ENCODE data around the gene MMP20.

MMP20 gene

DNA sequence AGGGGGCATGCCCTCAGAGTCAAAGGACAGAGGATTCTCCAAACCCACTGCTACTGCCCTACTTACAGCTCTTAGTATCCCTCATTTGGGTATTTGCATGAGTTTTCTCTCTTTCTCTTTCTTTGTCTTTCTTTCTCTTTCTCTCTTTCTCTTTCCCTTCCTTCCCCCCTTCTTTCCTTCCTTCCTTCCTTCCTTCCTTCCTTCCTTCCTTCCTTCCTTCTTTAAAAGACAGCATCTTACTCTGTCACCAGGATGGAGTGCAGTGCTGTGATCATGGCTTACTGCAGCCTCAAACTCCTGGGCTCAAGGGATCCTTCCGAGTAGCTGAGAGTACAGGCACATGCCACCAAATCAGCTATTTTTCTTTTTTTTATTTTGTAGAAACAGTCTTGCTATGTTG lies 80.5 kb downstream of the MMP20 start:
- H3K9me3 ChIP-seq: no peaks in the 10 kb centered on the region
- no peak overlapping the region for H3K4me3 ChIP-seq (ENCODE audit: low read depth in 1 of 2, low read length in 1 of 2)
- no peaks in the 10 kb centered on the region for H3K27me3 ChIP-seq
- no peaks in the 10 kb centered on the region for H3K36me3 ChIP-seq
- no peak overlapping the region for H3K27ac ChIP-seq
- no peaks in the 10 kb centered on the region for H3K4me1 ChIP-seq (ENCODE audit: control insufficient read depth in 1 of 2, insufficient read depth in 1 of 2, low read depth in 1 of 2, low read length in 1 of 2)
- TF ChIP-seq, protein P1, sequence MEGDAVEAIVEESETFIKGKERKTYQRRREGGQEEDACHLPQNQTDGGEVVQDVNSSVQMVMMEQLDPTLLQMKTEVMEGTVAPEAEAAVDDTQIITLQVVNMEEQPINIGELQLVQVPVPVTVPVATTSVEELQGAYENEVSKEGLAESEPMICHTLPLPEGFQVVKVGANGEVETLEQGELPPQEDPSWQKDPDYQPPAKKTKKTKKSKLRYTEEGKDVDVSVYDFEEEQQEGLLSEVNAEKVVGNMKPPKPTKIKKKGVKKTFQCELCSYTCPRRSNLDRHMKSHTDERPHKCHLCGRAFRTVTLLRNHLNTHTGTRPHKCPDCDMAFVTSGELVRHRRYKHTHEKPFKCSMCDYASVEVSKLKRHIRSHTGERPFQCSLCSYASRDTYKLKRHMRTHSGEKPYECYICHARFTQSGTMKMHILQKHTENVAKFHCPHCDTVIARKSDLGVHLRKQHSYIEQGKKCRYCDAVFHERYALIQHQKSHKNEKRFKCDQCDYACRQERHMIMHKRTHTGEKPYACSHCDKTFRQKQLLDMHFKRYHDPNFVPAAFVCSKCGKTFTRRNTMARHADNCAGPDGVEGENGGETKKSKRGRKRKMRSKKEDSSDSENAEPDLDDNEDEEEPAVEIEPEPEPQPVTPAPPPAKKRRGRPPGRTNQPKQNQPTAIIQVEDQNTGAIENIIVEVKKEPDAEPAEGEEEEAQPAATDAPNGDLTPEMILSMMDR (IDR thresholded peaks at IDR 0.05): no peak

DNA sequence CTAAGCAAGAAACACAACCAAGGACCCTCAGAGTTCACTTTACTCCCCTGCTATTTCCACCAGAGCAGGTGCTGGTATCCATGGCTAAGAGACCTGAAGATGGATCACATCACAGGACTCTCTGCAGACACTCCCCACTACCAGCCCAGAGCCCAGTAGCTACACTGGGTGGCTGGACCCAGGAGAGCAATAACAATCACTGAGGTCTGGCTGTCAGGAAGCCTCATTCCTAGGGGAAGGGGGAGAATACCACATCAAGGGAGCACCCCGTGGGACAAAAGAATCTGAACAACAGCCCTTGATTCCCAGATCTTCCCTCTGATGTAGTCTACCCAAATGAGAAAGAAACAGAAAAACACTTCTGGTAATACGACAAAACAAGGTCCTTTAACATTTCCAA lies 85.6 kb downstream of the MMP20 start:
- TF ChIP-seq, protein P1 (IDR thresholded peaks at IDR 0.05): no peak
- no peak overlapping the region for H3K27ac ChIP-seq
- no peaks in the 10 kb centered on the region for H3K36me3 ChIP-seq
- H3K4me3 ChIP-seq (ENCODE audit: low read depth in 1 of 2, low read length in 1 of 2): no peak overlapping the region
- H3K27me3 ChIP-seq: no peaks in the 10 kb centered on the region
- H3K4me1 ChIP-seq (ENCODE audit: control insufficient read depth in 1 of 2, insufficient read depth in 1 of 2, low read depth in 1 of 2, low read length in 1 of 2): no peaks in the 10 kb centered on the region
- H3K9me3 ChIP-seq: no peaks in the 10 kb centered on the region

DNA sequence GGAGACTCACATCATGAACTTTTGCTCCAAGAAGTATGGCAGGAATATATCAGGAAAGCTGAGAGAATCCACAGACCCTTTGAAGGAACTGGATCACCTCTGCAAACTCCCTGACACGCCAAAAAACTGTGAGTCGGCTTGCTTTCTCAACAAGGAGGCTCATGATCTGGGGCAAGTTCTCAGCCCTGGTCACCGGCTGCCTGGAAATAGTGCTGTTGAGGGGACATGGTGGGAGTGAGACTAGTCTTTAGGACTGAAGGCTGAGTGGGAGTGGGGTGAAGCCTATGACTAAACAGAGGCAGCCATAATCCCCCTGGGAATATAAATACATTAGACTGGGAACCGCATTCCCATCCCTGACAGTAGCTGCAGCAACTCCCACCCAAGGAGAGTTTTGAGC lies 86.2 kb downstream of the MMP20 start:
- Histone ChIP-seq H3K4me3 (ENCODE audit: low read depth in 1 of 2, low read length in 1 of 2) (no peak overlapping the region), H3K27ac (no peak overlapping the region), H3K4me1 (ENCODE audit: control insufficient read depth in 1 of 2, insufficient read depth in 1 of 2, low read depth in 1 of 2, low read length in 1 of 2) (no peaks in the 10 kb centered on the region), H3K27me3 (no peaks in the 10 kb centered on the region), H3K9me3 (no peaks in the 10 kb centered on the region), H3K36me3 (no peaks in the 10 kb centered on the region)
- TF ChIP-seq, protein P1 (IDR thresholded peaks at IDR 0.05): no peak

DNA sequence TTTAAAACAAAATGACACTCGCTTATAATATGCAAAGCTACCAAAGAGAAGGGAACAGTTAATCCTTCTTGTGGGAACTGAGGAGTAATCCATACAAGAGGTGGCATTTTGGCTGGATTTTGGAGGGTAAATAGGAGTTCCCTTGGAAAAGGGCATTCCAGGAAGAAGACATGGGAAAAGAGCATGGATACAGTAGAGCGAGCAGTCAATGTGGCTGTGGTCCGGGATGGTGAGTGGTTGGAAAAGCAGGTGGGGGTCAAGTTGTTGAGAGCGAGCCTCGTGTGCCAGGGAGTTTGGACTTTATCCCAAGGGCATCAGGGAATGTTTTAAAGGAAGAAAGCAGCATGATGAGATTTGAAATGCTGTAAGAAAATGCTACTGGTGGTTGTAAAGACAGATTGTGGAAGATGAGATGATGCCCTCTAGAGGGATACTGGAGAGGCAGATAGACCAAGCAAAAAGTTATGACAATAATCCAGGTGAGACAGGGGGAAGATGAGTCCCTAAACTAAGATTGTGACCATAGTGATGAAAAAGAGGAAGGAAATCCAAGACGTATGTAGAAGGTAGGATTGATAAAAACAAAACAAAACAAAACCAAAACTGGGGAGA lies 90.8 kb downstream of the MMP20 start:
- Histone ChIP-seq H3K27me3 (no peaks in the 10 kb centered on the region), H3K27ac (no peak overlapping the region), H3K36me3 (no peaks in the 10 kb centered on the region), H3K9me3 (no peaks in the 10 kb centered on the region), H3K4me1 (ENCODE audit: control insufficient read depth in 1 of 2, insufficient read depth in 1 of 2, low read depth in 1 of 2, low read length in 1 of 2) (no peaks in the 10 kb centered on the region), H3K4me3 (ENCODE audit: low read depth in 1 of 2, low read length in 1 of 2) (no peak overlapping the region)
- TF ChIP-seq, protein P1 (IDR thresholded peaks at IDR 0.05): no peak

DNA sequence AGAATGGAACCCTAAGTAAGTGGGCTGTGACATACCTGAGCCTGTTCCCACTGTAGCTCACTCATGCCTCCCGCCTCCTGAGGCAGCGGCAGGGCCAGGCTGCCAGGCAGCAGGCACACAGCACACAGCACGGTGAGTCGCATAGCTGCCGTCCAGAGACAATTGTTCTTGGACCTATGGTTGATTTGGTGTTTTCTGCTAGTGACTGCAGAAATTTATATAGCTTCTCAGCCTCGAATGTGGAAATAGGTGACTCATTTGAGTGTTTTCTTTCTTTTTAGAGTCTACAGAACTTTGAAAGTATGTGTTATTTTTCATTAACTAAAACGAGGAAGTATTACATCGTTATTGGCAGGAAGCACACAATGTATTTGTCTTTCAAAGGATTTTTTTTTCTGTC lies 94.6 kb downstream of the MMP20 start, which contains the start of gene MMP7:
MMP7 (minus strand) TSS at position 190 of the 400 bp plus-strand sequence; CDS start at position 143, 47 bp downstream.
- Histone ChIP-seq H3K4me1 (ENCODE audit: control insufficient read depth in 1 of 2, insufficient read depth in 1 of 2, low read depth in 1 of 2, low read length in 1 of 2) (no peaks in the 10 kb centered on the region), H3K9me3 (no peaks in the 10 kb centered on the region), H3K36me3 (no peaks in the 10 kb centered on the region), H3K27ac (no peak within 1 kb of the TSS), H3K27me3 (no peaks in the 10 kb centered on the region), H3K4me3 (ENCODE audit: low read depth in 1 of 2, low read length in 1 of 2) (no peak within 1 kb of the TSS)
- TF ChIP-seq, protein P1 (IDR thresholded peaks at IDR 0.05): no peak

Data from neutrophil (primary cell).